HCT116 (cell line): ENCODE results near the gene CCDC183. TPM values are rescaled to one million over a fixed set of nuclear protein-coding genes. Genes with fewer than 3 reads are reported as not detected.

Source experiments
- ATAC-seq: fragments of 200-7000 bp; cut with Tn5 transposase; 2 replicates; pipeline ENCODE4 v1.9.1; 2020; ENCODE audit warnings: mild to moderate bottlenecking, moderate library complexity
- BruUV-seq: library from RNA; stranded (reverse); fragments of 400-500 nt; replicated peaks from 2 replicates; lab custom pipeline; 2021; lab: Mats Ljungman, UMichigan
- CTCF ChIA-PET: fragments of 300-600 bp; sonication (Branson Sonifier 250); formaldehyde crosslinking; loops from one replicate; lab custom pipeline; 2021; ENCODE audit warnings: antibody characterized with exemption; lab: Charles Lee
- POLR2A ChIA-PET: fragments of 300-600, 350-600 bp; sonication (Branson Sonifier 250); formaldehyde crosslinking; loops from one replicate; lab custom pipeline; 2021; ENCODE audit warnings: antibody characterized with exemption; lab: Charles Lee
- RAD21 ChIA-PET, 2 experiments: fragments of 300-600 bp; sonication (Branson Sonifier 250); formaldehyde crosslinking; loops; one replicate each; lab custom pipeline; 2023; ENCODE audit warnings: low total read pairs in 2 of 2; ENCODE audit not compliant: uncharacterized antibody in 2 of 2, unreplicated experiment in 2 of 2, low non-redundant PET in 1 of 2; lab: Charles Lee
- DNase-seq: peaks from one replicate; pipeline ENCODE4 v3.0.0-alpha.2; 2010; ENCODE audit warnings: low read depth, low spot score
- H2AFZ ChIP-seq: fragments of 200-600 bp; shearing (Covaris generic), sonication (generic); 2 replicates; pipeline ENCODE4 v1.6.1; 2017; ENCODE audit warnings: low read depth, mixed run types, mixed read lengths, antibody characterized with exemption, low read length; ENCODE audit not compliant: poor library complexity, severe bottlenecking
- H3K27ac ChIP-seq: 2 replicates; pipeline ENCODE4 v1.5.1; 2012; ENCODE audit warnings: low read depth, low read length
- H3K27me3 ChIP-seq: fragments of 200-600 bp; sonication (generic); 2 replicates; pipeline ENCODE4 v1.6.1; 2016; ENCODE audit warnings: mixed run types, low read length, mixed read lengths; ENCODE audit not compliant: insufficient read depth
- H3K36me3 ChIP-seq, 2 experiments: fragments of 200-500 bp in 1 of 2; fragments of 200-600 bp in 1 of 2; sonication (Bioruptor generic) in 1 of 2; sonication (generic) in 1 of 2; 2 replicates each; pipeline versions ENCODE4 v1.5.1 to v1.6.1; 2014 to 2016; ENCODE audit warnings: low read length in 2 of 2, inconsistent platforms in 1 of 2, mixed read lengths in 1 of 2, mixed run types in 1 of 2; ENCODE audit not compliant: insufficient read depth in 2 of 2, control insufficient read depth in 1 of 2
- H3K4me1 ChIP-seq, 2 experiments: fragments of 200-600 bp in 1 of 2; sonication (generic) in 1 of 2; 2 replicates each; pipeline versions ENCODE4 v1.5.1 to v1.6.1; 2012 to 2017; ENCODE audit warnings: low read length in 2 of 2, inconsistent platforms in 1 of 2, mild to moderate bottlenecking in 1 of 2, mixed read lengths in 1 of 2, mixed run types in 1 of 2, moderate library complexity in 1 of 2; ENCODE audit not compliant: insufficient read depth in 2 of 2, control insufficient read depth in 1 of 2
- H3K4me2 ChIP-seq: fragments of 200-600 bp; sonication (generic); 2 replicates; pipeline ENCODE4 v1.6.1; 2017; ENCODE audit warnings: mixed run types, low read length, mixed read lengths
- H3K4me3 ChIP-seq, 2 experiments: fragments of 200-600 bp in 1 of 2; sonication (generic) in 1 of 2; replicated peaks in 1 of 2; 2 replicates each; pipeline ENCODE4 v1.5.1; 2011 to 2016; ENCODE audit warnings: low read length in 2 of 2, control low read depth in 1 of 2, low read depth in 1 of 2, mild to moderate bottlenecking in 1 of 2, mixed read lengths in 1 of 2, mixed run types in 1 of 2
- H3K79me2 ChIP-seq: fragments of 200-600 bp; sonication (generic); 2 replicates; pipeline ENCODE4 v1.6.1; 2017; ENCODE audit warnings: mild to moderate bottlenecking, mixed run types, low read length, moderate library complexity, mixed read lengths; ENCODE audit not compliant: insufficient read depth
- H3K9ac ChIP-seq: fragments of 200-600 bp; sonication (generic); 2 replicates; pipeline ENCODE4 v1.6.1; 2016; ENCODE audit warnings: low read length, mixed read lengths
- H3K9me2 ChIP-seq: fragments of 200-600 bp; sonication (generic), shearing (Covaris generic); 2 replicates; pipeline ENCODE4 v1.6.1; 2017; ENCODE audit warnings: mixed run types, mild to moderate bottlenecking, moderate library complexity; ENCODE audit not compliant: insufficient read depth
- H3K9me3 ChIP-seq, 2 experiments: fragments of 200-500 bp in 1 of 2; fragments of 200-600 bp in 1 of 2; sonication (Bioruptor generic) in 1 of 2; sonication (generic) in 1 of 2; 2 replicates each; pipeline ENCODE4 v1.6.1; 2014 to 2017; ENCODE audit warnings: low read length in 2 of 2, mixed read lengths in 2 of 2, inconsistent platforms in 1 of 2, low read depth in 1 of 2, mild to moderate bottlenecking in 1 of 2, mixed run types in 1 of 2, moderate library complexity in 1 of 2; ENCODE audit not compliant: control insufficient read depth in 1 of 2, insufficient read depth in 1 of 2
- H4K20me1 ChIP-seq: fragments of 200-600 bp; sonication (generic), shearing (Covaris generic); 2 replicates; pipeline ENCODE4 v1.6.1; 2017; ENCODE audit warnings: mixed run types, mild to moderate bottlenecking, moderate library complexity; ENCODE audit not compliant: insufficient read depth
- CBX3 ChIP-seq: IDR thresholded peaks from 2 replicates; pipeline ENCODE4 v1.6.1; 2012; ENCODE audit warnings: low read depth
- CEBPB ChIP-seq: IDR thresholded peaks from 2 replicates; pipeline ENCODE4 v1.6.1; 2012; ENCODE audit warnings: low read depth
- EZH2phosphoT487 ChIP-seq: fragments of 200-600 bp; IDR thresholded peaks from 2 replicates; pipeline ENCODE4 v1.6.1; 2018; ENCODE audit warnings: antibody characterized with exemption, borderline replicate concordance
- FOSL1 ChIP-seq: IDR thresholded peaks from 2 replicates; pipeline ENCODE4 v1.6.1; 2012; ENCODE audit warnings: low read depth
- SP1 ChIP-seq: IDR thresholded peaks from 2 replicates; pipeline ENCODE4 v1.6.1; 2012; ENCODE audit warnings: low read depth
- SRF ChIP-seq: IDR thresholded peaks from 2 replicates; pipeline ENCODE4 v1.6.1; 2012; ENCODE audit warnings: low read depth
- TCF7L2 ChIP-seq: IDR thresholded peaks from 2 replicates; pipeline ENCODE4 v1.7.0; 2011; ENCODE audit warnings: borderline replicate concordance, inconsistent platforms; ENCODE audit not compliant: insufficient read depth, insufficient read length; ENCODE audit errors: extremely low read depth
- ZNF274 ChIP-seq: fragments of 200-500 bp; sonication (Bioruptor generic); IDR thresholded peaks from 2 replicates; pipeline ENCODE4 v1.6.1; 2014; ENCODE audit warnings: mild to moderate bottlenecking, low read depth, low read length, inconsistent platforms
- intact Hi-C: fragments of 100-400 bp; cut with micrococcal nuclease; formaldehyde crosslinking; loops from 2 replicates; pipeline ENCODE4 v1.10.0; 2022
- total RNA-seq: library from RNA; stranded (reverse); gene quantifications from one replicate; pipeline ENCODE4 v1.2.1, GENCODE V29; 2021; ENCODE audit not compliant: unreplicated experiment
- TF ChIP-seq, protein P1 (sequence below), 3 experiments: fragments of 200-600 bp in 1 of 3; sonication (generic) in 1 of 3; IDR thresholded peaks in 2 of 3; conservative IDR thresholded peaks in 1 of 3; 2 replicates each; pipeline ENCODE4 v1.5.1; 2012 to 2017; ENCODE audit warnings: low read depth in 2 of 3, low read length in 2 of 3, antibody characterized with exemption in 1 of 3, borderline replicate concordance in 1 of 3, control low read depth in 1 of 3, mild to moderate bottlenecking in 1 of 3, mixed read lengths in 1 of 3, mixed run types in 1 of 3, moderate library complexity in 1 of 3; ENCODE audit not compliant: insufficient read depth in 1 of 3
- TF ChIP-seq, protein P2 (sequence below): IDR thresholded peaks from 2 replicates; pipeline ENCODE4 v1.6.1; 2011; ENCODE audit warnings: mild to moderate bottlenecking, low read length, moderate library complexity; ENCODE audit not compliant: insufficient replicate concordance; ENCODE audit errors: extremely low read depth

CCDC183 gene
- total RNA-seq, 1 experiment from 2014 or later: 2.8 TPM

DNA sequence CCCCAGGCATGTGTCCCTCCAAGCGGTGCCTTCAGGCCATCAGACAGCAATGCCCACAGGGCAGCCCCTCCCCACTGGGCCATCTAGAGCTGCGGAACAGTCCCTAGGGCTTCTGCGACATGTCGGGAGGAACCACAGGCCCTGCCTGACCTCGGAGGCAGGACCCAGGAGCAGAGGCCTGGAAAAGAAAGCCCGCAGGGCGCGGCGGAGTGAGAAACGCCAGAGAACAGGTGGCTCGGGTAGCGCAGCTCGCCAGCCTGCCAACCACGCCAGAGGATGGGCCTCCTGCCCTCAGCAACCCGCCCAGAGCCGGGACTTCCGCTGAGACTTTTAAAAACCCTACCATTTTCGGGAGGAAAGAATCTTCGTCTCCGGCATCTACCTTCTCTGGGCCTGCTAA, 38.8 kb upstream of the CCDC183 start:
- BruUV-seq: no TSS peak
- H3K9me2 ChIP-seq: no peaks in the 10 kb centered on the region
- intact Hi-C loops: no loop called here
- H3K9me3 ChIP-seq: peaks cover under 1 to 10% of the 10 kb centered on the region in 2 experiments; a peak in 3 of 4 replicates
- TF ChIP-seq TCF7L2 (no peak), SRF (no peak), EZH2phosphoT487 (no peak), FOSL1 (no peak), CBX3 (no peak), SP1 (no peak), ZNF274 (no peak), CEBPB (no peak)
- TF ChIP-seq, protein P1, sequence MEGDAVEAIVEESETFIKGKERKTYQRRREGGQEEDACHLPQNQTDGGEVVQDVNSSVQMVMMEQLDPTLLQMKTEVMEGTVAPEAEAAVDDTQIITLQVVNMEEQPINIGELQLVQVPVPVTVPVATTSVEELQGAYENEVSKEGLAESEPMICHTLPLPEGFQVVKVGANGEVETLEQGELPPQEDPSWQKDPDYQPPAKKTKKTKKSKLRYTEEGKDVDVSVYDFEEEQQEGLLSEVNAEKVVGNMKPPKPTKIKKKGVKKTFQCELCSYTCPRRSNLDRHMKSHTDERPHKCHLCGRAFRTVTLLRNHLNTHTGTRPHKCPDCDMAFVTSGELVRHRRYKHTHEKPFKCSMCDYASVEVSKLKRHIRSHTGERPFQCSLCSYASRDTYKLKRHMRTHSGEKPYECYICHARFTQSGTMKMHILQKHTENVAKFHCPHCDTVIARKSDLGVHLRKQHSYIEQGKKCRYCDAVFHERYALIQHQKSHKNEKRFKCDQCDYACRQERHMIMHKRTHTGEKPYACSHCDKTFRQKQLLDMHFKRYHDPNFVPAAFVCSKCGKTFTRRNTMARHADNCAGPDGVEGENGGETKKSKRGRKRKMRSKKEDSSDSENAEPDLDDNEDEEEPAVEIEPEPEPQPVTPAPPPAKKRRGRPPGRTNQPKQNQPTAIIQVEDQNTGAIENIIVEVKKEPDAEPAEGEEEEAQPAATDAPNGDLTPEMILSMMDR (IDR thresholded peaks at IDR 0.05 in 2 of 3, conservative IDR thresholded peaks at IDR 0.05 in 1 of 3; ENCODE audit: borderline replicate concordance in 1 of 3, insufficient read depth in 1 of 3, low read depth in 2 of 3, low read length in 2 of 3): no peak
- TF ChIP-seq, protein P2, sequence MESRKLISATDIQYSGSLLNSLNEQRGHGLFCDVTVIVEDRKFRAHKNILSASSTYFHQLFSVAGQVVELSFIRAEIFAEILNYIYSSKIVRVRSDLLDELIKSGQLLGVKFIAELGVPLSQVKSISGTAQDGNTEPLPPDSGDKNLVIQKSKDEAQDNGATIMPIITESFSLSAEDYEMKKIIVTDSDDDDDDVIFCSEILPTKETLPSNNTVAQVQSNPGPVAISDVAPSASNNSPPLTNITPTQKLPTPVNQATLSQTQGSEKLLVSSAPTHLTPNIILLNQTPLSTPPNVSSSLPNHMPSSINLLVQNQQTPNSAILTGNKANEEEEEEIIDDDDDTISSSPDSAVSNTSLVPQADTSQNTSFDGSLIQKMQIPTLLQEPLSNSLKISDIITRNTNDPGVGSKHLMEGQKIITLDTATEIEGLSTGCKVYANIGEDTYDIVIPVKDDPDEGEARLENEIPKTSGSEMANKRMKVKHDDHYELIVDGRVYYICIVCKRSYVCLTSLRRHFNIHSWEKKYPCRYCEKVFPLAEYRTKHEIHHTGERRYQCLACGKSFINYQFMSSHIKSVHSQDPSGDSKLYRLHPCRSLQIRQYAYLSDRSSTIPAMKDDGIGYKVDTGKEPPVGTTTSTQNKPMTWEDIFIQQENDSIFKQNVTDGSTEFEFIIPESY: no peak
- TF ChIP-seq, all 23 proteins: peak for 0
- no peak overlapping the region for H2AFZ ChIP-seq
- CTCF ChIA-PET: interaction anchor here (1.1 kb wide), 1 partner anchor 34 kb away, joined by 3 read pairs; no protein-coding TSS in a partner anchor
- no peak overlapping the region for H3K4me2 ChIP-seq
- H3K4me3 ChIP-seq: no peak overlapping the region
- H3K27me3 ChIP-seq: no peaks in the 10 kb centered on the region
- H3K4me1 ChIP-seq: peaks cover 8 to 14% of the 10 kb centered on the region in 2 experiments; a peak in 3 of 4 replicates
- no peak overlapping the region for H3K9ac ChIP-seq
- H3K36me3 ChIP-seq: no peaks in the 10 kb centered on the region
- no peaks in the 10 kb centered on the region for H3K79me2 ChIP-seq
- no peak overlapping the region for H3K27ac ChIP-seq
- ATAC-seq (no peak), DNase-seq (no peak)
- POLR2A ChIA-PET: no interaction called here
- RAD21 ChIA-PET: no interaction called here
- H4K20me1 ChIP-seq: no peaks in the 10 kb centered on the region
